Lower lobe of right lung (tissue), 2 donors: Measurements from ENCODE around the gene ANKDD1A. TPM values are rescaled to one million over a fixed set of nuclear protein-coding genes. Genes with fewer than 3 reads are reported as not detected.

ENCODE experiments used
- ATAC-seq, 2 donors: fragments of 200-7000 bp; cut with Tn5 transposase; one replicate each; pipeline ENCODE4 v1.9.1; 2020 to 2022; ENCODE audit warnings: mild to moderate bottlenecking in 2 of 2, moderate library complexity in 2 of 2
- DNase-seq: peaks from one replicate; pipeline ENCODE4 v3.0.0-alpha.2; 2020
- H3K27ac ChIP-seq: fragments of 200-600 bp; one replicate; pipeline ENCODE4 v1.8.0; 2022
- H3K27me3 ChIP-seq: fragments of 200-600 bp; one replicate; pipeline ENCODE4 v1.8.0; 2022; ENCODE audit warnings: low read depth
- H3K36me3 ChIP-seq: fragments of 200-600 bp; one replicate; pipeline ENCODE4 v1.8.0; 2022; ENCODE audit warnings: mild to moderate bottlenecking
- H3K4me1 ChIP-seq: fragments of 200-600 bp; one replicate; pipeline ENCODE4 v1.8.0; 2022
- H3K4me3 ChIP-seq: fragments of 200-600 bp; one replicate; pipeline ENCODE4 v1.8.0; 2022; ENCODE audit warnings: mild to moderate bottlenecking
- H3K9me3 ChIP-seq: fragments of 200-600 bp; one replicate; pipeline ENCODE4 v1.8.0; 2022
- intact Hi-C: fragments of 100-400 bp; cut with DNase I; formaldehyde crosslinking; loops from one replicate; pipeline ENCODE4 v1.11.0; 2022
- total RNA-seq: library from RNA; stranded (reverse); fragmentation: NEBNext Ultra II Directional; extraction: Animal tissue kit (Norgen Biotek cat#: 25700); gene quantifications from one replicate; pipeline ENCODE4 v1.2.1, GENCODE V29; 2021
- TF ChIP-seq, protein P1 (sequence below): fragments of 200-600 bp; IDR thresholded peaks from one replicate; pipeline ENCODE4 v1.8.0; 2022; ENCODE audit warnings: antibody characterized with exemption, mild to moderate bottlenecking
- donor health status: DM: no; HTN: yes; CAD: no; lungs with severe emphysema.

ANKDD1A gene
- total RNA-seq, 1 donor from 2014 or later, result 5.0 TPM

GRCh38 chr15:65006876-65007275, 95.2 kb downstream of the ANKDD1A start:
- H3K27ac ChIP-seq, result no peak overlapping the region
- no peak overlapping the region for H3K4me3 ChIP-seq
- no peaks in the 10 kb centered on the region for H3K4me1 ChIP-seq
- H3K27me3 ChIP-seq, result no peaks in the 10 kb centered on the region
- DNase-seq, result no peak
- H3K9me3 ChIP-seq, result no peaks in the 10 kb centered on the region
- TF ChIP-seq, protein P1, sequence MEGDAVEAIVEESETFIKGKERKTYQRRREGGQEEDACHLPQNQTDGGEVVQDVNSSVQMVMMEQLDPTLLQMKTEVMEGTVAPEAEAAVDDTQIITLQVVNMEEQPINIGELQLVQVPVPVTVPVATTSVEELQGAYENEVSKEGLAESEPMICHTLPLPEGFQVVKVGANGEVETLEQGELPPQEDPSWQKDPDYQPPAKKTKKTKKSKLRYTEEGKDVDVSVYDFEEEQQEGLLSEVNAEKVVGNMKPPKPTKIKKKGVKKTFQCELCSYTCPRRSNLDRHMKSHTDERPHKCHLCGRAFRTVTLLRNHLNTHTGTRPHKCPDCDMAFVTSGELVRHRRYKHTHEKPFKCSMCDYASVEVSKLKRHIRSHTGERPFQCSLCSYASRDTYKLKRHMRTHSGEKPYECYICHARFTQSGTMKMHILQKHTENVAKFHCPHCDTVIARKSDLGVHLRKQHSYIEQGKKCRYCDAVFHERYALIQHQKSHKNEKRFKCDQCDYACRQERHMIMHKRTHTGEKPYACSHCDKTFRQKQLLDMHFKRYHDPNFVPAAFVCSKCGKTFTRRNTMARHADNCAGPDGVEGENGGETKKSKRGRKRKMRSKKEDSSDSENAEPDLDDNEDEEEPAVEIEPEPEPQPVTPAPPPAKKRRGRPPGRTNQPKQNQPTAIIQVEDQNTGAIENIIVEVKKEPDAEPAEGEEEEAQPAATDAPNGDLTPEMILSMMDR, result no peak
- no peak for ATAC-seq
- H3K36me3 ChIP-seq, result peaks cover 46% of the 10 kb centered on the region
- intact Hi-C loops, result no loop called here

Other genes with a start within 250 kb of the ANKDD1A start
- gene RBPMS2, start 136.3 kb upstream of the ANKDD1A start, total RNA-seq, result 4.0 TPM
- 1.4 TPM for gene PIF1, start 86.3 kb upstream of the ANKDD1A start, total RNA-seq
- gene PLEKHO2, start 70.0 kb upstream of the ANKDD1A start, total RNA-seq, result 68.3 TPM
- 110 TPM for gene SPG21, start 78.0 kb downstream of the ANKDD1A start, total RNA-seq
- 15.7 TPM for gene MTFMT, start 117.7 kb downstream of the ANKDD1A start, total RNA-seq
- 3.2 TPM for gene SLC51B, start 133.5 kb downstream of the ANKDD1A start, total RNA-seq
- gene RASL12, start 156.1 kb downstream of the ANKDD1A start, total RNA-seq, result 21.5 TPM
- gene KBTBD13, start 164.8 kb downstream of the ANKDD1A start, total RNA-seq, result not detected
- 4.1 TPM for gene UBAP1L, start 203.3 kb downstream of the ANKDD1A start, total RNA-seq
- 19.8 TPM for gene PDCD7, start 221.9 kb downstream of the ANKDD1A start, total RNA-seq